Mammary epithelial cell (primary cell): ENCODE results near the gene ZSCAN20.

Source experiments
- EZH2 ChIP-seq: IDR thresholded peaks from 2 replicates; pipeline ENCODE4 v1.6.1; 2012; ENCODE audit warnings: low read length, inconsistent platforms, borderline replicate concordance
- TF ChIP-seq, protein P1 (sequence below), 2 donors: IDR thresholded peaks in 1 of 2; conservative IDR thresholded peaks in 1 of 2; 2 replicates each; pipeline ENCODE4 v1.5.1; 2011 to 2012; ENCODE audit warnings: inconsistent platforms in 2 of 2, low read length in 2 of 2, mild to moderate bottlenecking in 2 of 2, control low read depth in 1 of 2, low read depth in 1 of 2; ENCODE audit not compliant: insufficient read depth in 1 of 2; ENCODE audit errors: extremely low read depth in 1 of 2

DNA sequence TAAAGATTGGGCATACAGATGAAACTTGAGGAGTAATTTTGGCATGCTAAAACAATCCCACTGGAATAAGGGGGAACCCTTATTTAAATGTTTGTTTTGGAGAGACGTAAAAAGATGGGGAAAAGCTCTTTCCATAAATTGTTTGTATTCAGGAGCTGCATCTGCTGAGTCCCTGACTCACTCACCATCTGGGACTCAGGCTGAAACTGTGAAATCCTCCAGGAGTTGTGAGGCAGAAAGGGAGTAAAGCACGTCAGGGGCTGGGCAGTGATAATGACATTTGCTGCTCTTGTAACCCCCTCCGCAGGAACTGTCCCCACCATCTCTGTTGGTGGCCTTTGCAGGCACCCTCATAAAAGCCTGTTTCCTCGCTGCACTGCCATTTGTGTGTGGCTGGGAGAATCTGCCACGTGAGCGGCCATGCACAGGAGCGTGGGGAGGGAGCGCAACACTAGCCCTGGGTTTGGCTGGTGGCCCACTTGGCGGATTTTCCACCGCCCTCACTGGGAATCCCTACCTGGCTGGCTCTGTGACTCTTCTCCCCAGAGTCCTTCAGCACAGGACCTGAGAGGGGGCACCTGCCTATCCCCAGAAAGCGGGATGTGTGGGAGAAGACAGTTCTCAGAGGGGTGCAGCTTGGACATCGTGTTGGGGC is 45.3 kb downstream of the ZSCAN20 start:
- TF ChIP-seq EZH2: no peak
- TF ChIP-seq, protein P1, sequence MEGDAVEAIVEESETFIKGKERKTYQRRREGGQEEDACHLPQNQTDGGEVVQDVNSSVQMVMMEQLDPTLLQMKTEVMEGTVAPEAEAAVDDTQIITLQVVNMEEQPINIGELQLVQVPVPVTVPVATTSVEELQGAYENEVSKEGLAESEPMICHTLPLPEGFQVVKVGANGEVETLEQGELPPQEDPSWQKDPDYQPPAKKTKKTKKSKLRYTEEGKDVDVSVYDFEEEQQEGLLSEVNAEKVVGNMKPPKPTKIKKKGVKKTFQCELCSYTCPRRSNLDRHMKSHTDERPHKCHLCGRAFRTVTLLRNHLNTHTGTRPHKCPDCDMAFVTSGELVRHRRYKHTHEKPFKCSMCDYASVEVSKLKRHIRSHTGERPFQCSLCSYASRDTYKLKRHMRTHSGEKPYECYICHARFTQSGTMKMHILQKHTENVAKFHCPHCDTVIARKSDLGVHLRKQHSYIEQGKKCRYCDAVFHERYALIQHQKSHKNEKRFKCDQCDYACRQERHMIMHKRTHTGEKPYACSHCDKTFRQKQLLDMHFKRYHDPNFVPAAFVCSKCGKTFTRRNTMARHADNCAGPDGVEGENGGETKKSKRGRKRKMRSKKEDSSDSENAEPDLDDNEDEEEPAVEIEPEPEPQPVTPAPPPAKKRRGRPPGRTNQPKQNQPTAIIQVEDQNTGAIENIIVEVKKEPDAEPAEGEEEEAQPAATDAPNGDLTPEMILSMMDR (conservative IDR thresholded peaks at IDR 0.05 in 1 of 2, IDR thresholded peaks at IDR 0.05 in 1 of 2; ENCODE audit: extremely low read depth in 1 of 2, insufficient read depth in 1 of 2, low read depth in 1 of 2, low read length in 2 of 2): no peak
